AG04449 (cell line): ENCODE data around the gene TMEM272.

Experiments used
- CTCF ChIA-PET: fragments of 350-600 bp; formaldehyde crosslinking; extraction: SDS; loops from one replicate; lab custom pipeline; 2021; ENCODE audit warnings: antibody characterized with exemption; lab: Yijun Ruan, JAX
- POLR2A ChIA-PET: fragments of 400-600, 350-600 bp; formaldehyde crosslinking; extraction: SDS; loops from one replicate; lab custom pipeline; 2020; ENCODE audit warnings: antibody characterized with exemption, inconsistent platforms; lab: Yijun Ruan, JAX
- DNase-seq: peaks from one replicate; pipeline ENCODE4 v3.0.0-alpha.2; 2010; ENCODE audit warnings: low read depth, low spot score
- H3K4me3 ChIP-seq: 2 replicates; pipeline ENCODE4 v1.5.1; 2011; ENCODE audit warnings: low read depth, mild to moderate bottlenecking, control low read depth, low read length
- CTCF ChIP-seq: IDR thresholded peaks from one replicate; pipeline ENCODE4 v1.5.1; 2011; ENCODE audit warnings: mild to moderate bottlenecking, moderate library complexity, low read length, control low read depth, inconsistent platforms; ENCODE audit not compliant: insufficient read depth; ENCODE audit errors: missing control alignments

The TMEM272 gene

GRCh38 chr13:51838240-51838846, 6.6 kb downstream of the TMEM272 start:
- no peak for TF ChIP-seq CTCF
- ChIA-PET CTCF (interaction anchor here (0.9 to 2.2 kb wide), 4 partner anchors 13 to 291 kb away, joined by 3 to 9 read pairs (median 3); no protein-coding TSS in a partner anchor), POLR2A (no interaction called here)
- DNase-seq = no peak
- no peak overlapping the region for H3K4me3 ChIP-seq

- DNase-seq = no peak
- no peak overlapping the region for H3K4me3 ChIP-seq
- ChIA-PET POLR2A (no interaction called here), CTCF (interaction anchor here (1.4 to 6.1 kb wide), 3 partner anchors 9 to 22 kb away, joined by 5 to 41 read pairs (median 9); no protein-coding TSS in a partner anchor)
- no peak for TF ChIP-seq CTCF
Observed at GRCh38 chr13:51837016-51837415, 8.0 kb downstream of the TMEM272 start.

- no peak for DNase-seq
- no peak for TF ChIP-seq CTCF
- ChIA-PET POLR2A (no interaction called here), CTCF (interaction anchor here (1.0 to 6.1 kb wide), 4 partner anchors 10 to 709 kb away, joined by 3 to 41 read pairs (median 8); partner anchors contain the start of genes NEK5 and TMEM272)
- no peak overlapping the region for H3K4me3 ChIP-seq
Observed at GRCh38 chr13:51834581-51835171, 10.3 kb downstream of the TMEM272 start.

- ChIA-PET POLR2A (no interaction called here), CTCF (interaction anchor here (1.1 to 6.1 kb wide), 4 partner anchors 15 to 294 kb away, joined by 3 to 41 read pairs (median 6); partner anchors contain the start of gene NEK5)
- no peak for DNase-seq
- no peak overlapping the region for H3K4me3 ChIP-seq
- no peak for TF ChIP-seq CTCF
Observed at GRCh38 chr13:51833980-51834379, 11.0 kb downstream of the TMEM272 start.

GRCh38 chr13:51832471-51833152, 12.4 kb downstream of the TMEM272 start:
- no peak overlapping the region for H3K4me3 ChIP-seq
- POLR2A ChIA-PET = no interaction called here
- CTCF ChIA-PET = interaction anchor here (0.7 to 6.1 kb wide), 8 partner anchors 11 to 398 kb away, joined by 3 to 41 read pairs (median 4); no protein-coding TSS in a partner anchor
- TF ChIP-seq CTCF = peak; percentile 38
- DNase-seq = no peak

- ChIA-PET POLR2A (no interaction called here), CTCF (interaction anchor here (0.8 to 6.1 kb wide), 4 partner anchors 11 to 707 kb away, joined by 3 to 41 read pairs (median 4); no protein-coding TSS in a partner anchor)
- no peak for TF ChIP-seq CTCF
- no peak overlapping the region for H3K4me3 ChIP-seq
- DNase-seq = no peak
Observed at GRCh38 chr13:51831519-51831918, 13.5 kb downstream of the TMEM272 start.
